ENCODE measurements around the gene SHC4. TPM values are rescaled to one million over a fixed set of nuclear protein-coding genes. Genes with fewer than 3 reads are reported as not detected.

SHC4 gene
- total RNA-seq = under 1 TPM in 4 of 6 donors, not detected in 2; under 0.01 to 0.59 (median 0.20) TPM

DNA sequence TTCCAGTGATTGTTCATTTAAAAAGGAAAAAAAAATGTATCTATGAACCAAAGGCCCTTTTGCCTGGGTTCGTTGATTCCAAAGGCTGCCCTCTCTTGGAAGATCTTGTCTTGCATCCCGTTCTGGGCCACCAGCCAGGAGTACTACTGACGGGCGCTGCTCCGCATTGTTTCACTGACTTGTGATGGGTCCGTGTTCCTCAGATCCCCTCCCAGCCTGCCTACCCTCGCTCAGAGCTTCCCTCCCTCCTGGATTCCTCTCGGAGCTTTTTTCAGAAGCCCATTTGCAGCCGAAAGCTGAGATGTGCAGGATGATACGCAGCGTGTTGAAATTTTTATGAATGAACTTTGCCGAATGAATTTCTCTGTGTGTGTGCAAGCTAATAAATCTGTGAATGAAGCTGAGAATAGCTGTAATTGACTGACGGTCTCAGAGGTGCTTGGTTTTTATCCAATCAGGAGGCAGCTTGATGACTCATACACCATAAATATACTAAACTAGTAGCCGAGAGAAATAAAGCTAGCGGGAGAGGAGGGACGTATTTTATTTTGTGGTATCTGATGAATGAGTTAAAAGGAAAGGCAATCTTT, at the start of gene SHC4:
SHC4 (minus strand) TSS at position 396 of the 590 bp plus-strand sequence. CDS start 904 bp downstream, outside the sequence.
- DNase-seq (peak in 1 of 2 donors; percentile 49), ATAC-seq (ENCODE audit: low FRiP score in 2 of 2) (peak in 1 of 2 donors; percentile 78)
- peak within 1 kb of the TSS in 3 of 4 donors; percentile 40 to 54 (median 51) for H3K4me3 ChIP-seq
- 2 to 4% methylated on average over 14 to 16 of the region's 16 CpGs for WGBS, 2 donors
- no peaks in the 10 kb centered on the region for H3K9me3 ChIP-seq
- H3K27me3 ChIP-seq = peaks cover 0 to 6% (median 0%) of the 10 kb centered on the region in 4 donors
- no peaks in the 10 kb centered on the region for H3K36me3 ChIP-seq
- TF ChIP-seq EP300 (IDR thresholded peaks at IDR 0.05) = no peak
- no peak for TF ChIP-seq POLR2AphosphoS5 (IDR thresholded peaks at IDR 0.05)
- no peak for TF ChIP-seq CTCF (IDR thresholded peaks at IDR 0.05)
- no peak for TF ChIP-seq POLR2A (IDR thresholded peaks at IDR 0.05)
- H3K4me1 ChIP-seq = peaks cover 9 to 23% (median 22%) of the 10 kb centered on the region in 4 donors
- H3K27ac ChIP-seq = no peak within 1 kb of the TSS

GRCh38 chr15:48999314-48999713, 35.6 kb upstream of the SHC4 start:
- H3K9me3 ChIP-seq = no peaks in the 10 kb centered on the region
- no peak overlapping the region for H3K27ac ChIP-seq
- no peaks in the 10 kb centered on the region for H3K27me3 ChIP-seq
- no peaks in the 10 kb centered on the region for H3K4me1 ChIP-seq
- DNase-seq = no peak
- TF ChIP-seq EP300 (IDR thresholded peaks at IDR 0.05) = no peak
- no peak for TF ChIP-seq CTCF (IDR thresholded peaks at IDR 0.05)
- TF ChIP-seq POLR2A (IDR thresholded peaks at IDR 0.05) = no peak
- TF ChIP-seq POLR2AphosphoS5 (IDR thresholded peaks at IDR 0.05) = no peak
- no peak for ATAC-seq (ENCODE audit: low FRiP score in 2 of 2)
- WGBS, 2 donors = 85 to 89% methylated on average over 2 of the region's 2 CpGs
- no peak overlapping the region for H3K4me3 ChIP-seq
- H3K36me3 ChIP-seq = peaks cover 23 to 69% (median 52%) of the 10 kb centered on the region in 4 donors

- no peak for ATAC-seq (ENCODE audit: low FRiP score in 2 of 2)
- Histone ChIP-seq H3K4me3 (no peak overlapping the region), H3K9me3 (no peaks in the 10 kb centered on the region), H3K27ac (no peak overlapping the region), H3K36me3 (peaks cover 31 to 93% (median 69%) of the 10 kb centered on the region in 4 donors), H3K27me3 (no peaks in the 10 kb centered on the region), H3K4me1 (no peaks in the 10 kb centered on the region)
- TF ChIP-seq POLR2A (IDR thresholded peaks at IDR 0.05) = no peak
- no peak for TF ChIP-seq POLR2AphosphoS5 (IDR thresholded peaks at IDR 0.05)
- no peak for TF ChIP-seq CTCF (IDR thresholded peaks at IDR 0.05)
- TF ChIP-seq EP300 (IDR thresholded peaks at IDR 0.05) = no peak
- DNase-seq = no peak
- WGBS, 2 donors = 93 to 94% methylated on average over 2 of the region's 2 CpGs
Measured at GRCh38 chr15:48996276-48996675, 32.6 kb upstream of the SHC4 start.

DNA sequence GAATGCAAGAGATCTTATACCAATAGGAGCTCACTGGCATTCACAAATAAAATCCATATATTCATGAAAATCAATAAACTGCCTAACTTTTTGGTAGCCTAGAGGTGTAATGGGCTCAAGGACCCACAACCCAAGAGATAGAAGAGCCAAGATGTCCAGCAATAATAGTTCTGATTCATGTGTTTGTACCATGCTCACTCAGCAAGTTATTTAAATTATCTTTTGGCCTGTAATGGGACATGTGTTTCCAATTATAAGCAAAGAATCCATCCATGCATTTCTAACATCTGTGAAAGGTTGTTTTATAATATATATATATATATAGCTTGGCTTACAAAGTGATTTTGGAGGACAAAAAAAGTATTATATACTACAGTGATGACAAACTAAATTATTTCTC, 29.7 kb upstream of the SHC4 start:
- no peaks in the 10 kb centered on the region for H3K27me3 ChIP-seq
- ATAC-seq (ENCODE audit: low FRiP score in 2 of 2) (no peak), DNase-seq (no peak)
- H3K4me1 ChIP-seq = no peaks in the 10 kb centered on the region
- no peak overlapping the region for H3K4me3 ChIP-seq
- H3K9me3 ChIP-seq = no peaks in the 10 kb centered on the region
- TF ChIP-seq POLR2AphosphoS5 (IDR thresholded peaks at IDR 0.05) = no peak
- no peak for TF ChIP-seq CTCF (IDR thresholded peaks at IDR 0.05)
- TF ChIP-seq EP300 (IDR thresholded peaks at IDR 0.05) = no peak
- no peak for TF ChIP-seq POLR2A (IDR thresholded peaks at IDR 0.05)
- H3K36me3 ChIP-seq = peaks cover 29 to 86% (median 51%) of the 10 kb centered on the region in 4 donors
- no peak overlapping the region for H3K27ac ChIP-seq

- ATAC-seq (ENCODE audit: low FRiP score in 2 of 2) (no peak), DNase-seq (no peak)
- TF ChIP-seq CTCF (IDR thresholded peaks at IDR 0.05) = no peak
- no peak for TF ChIP-seq EP300 (IDR thresholded peaks at IDR 0.05)
- no peak for TF ChIP-seq POLR2A (IDR thresholded peaks at IDR 0.05)
- TF ChIP-seq POLR2AphosphoS5 (IDR thresholded peaks at IDR 0.05) = no peak
- H3K4me1 ChIP-seq = no peaks in the 10 kb centered on the region
- WGBS, 2 donors = 93 to 100% methylated on average over 1 of the region's 1 CpG
- peaks cover 26 to 82% (median 46%) of the 10 kb centered on the region in 4 donors for H3K36me3 ChIP-seq
- no peaks in the 10 kb centered on the region for H3K9me3 ChIP-seq
- H3K4me3 ChIP-seq = no peak overlapping the region
- no peak overlapping the region for H3K27ac ChIP-seq
- no peaks in the 10 kb centered on the region for H3K27me3 ChIP-seq
Measured at GRCh38 chr15:48992545-48992944, 28.8 kb upstream of the SHC4 start.
